ENCODE data around the gene IRF6. TPM values are rescaled to one million over a fixed set of nuclear protein-coding genes. Genes with fewer than 3 reads are reported as not detected.

IRF6 gene
- total RNA-seq, 1 donor from 2014 or later = 43.3 TPM

- intact Hi-C loops (cut with micrococcal nuclease) = no loop called here
- peak overlapping the region; percentile 76 for H3K27ac ChIP-seq (replicated peaks)
Measured at GRCh38 chr1:209807509-209807908, 1.6 kb upstream of the IRF6 start.

GRCh38 chr1:209805341-209805781, 581 bp downstream of the IRF6 start:
- H3K27ac ChIP-seq (replicated peaks) = peak overlapping the region; percentile 61
- DNase-seq = no peak
- H3K27me3 ChIP-seq (ENCODE audit: low read depth) = no peaks in the 10 kb centered on the region
- H3K36me3 ChIP-seq = no peaks in the 10 kb centered on the region
- peaks cover 57% of the 10 kb centered on the region for H3K4me1 ChIP-seq
- peak overlapping the region; percentile 59 for H3K4me3 ChIP-seq
- no peaks in the 10 kb centered on the region for H3K9me3 ChIP-seq (replicated peaks)
- intact Hi-C loops (cut with micrococcal nuclease) = no loop called here
- TF ChIP-seq CTCF (IDR thresholded peaks at IDR 0.05; ENCODE audit: borderline replicate concordance) = no peak

More at GRCh38 chr1:209807509-209807908, 1.6 kb upstream of the IRF6 start:
- H3K27me3 ChIP-seq (ENCODE audit: low read depth) = no peaks in the 10 kb centered on the region
- no peaks in the 10 kb centered on the region for H3K36me3 ChIP-seq
- peaks cover 35% of the 10 kb centered on the region for H3K4me1 ChIP-seq
- no peak for TF ChIP-seq CTCF (IDR thresholded peaks at IDR 0.05; ENCODE audit: borderline replicate concordance)
- H3K4me3 ChIP-seq = no peak overlapping the region
- no peak for DNase-seq
- no peaks in the 10 kb centered on the region for H3K9me3 ChIP-seq (replicated peaks)

- intact Hi-C loops (cut with micrococcal nuclease) = no loop called here
- no peak for TF ChIP-seq CTCF (IDR thresholded peaks at IDR 0.05; ENCODE audit: borderline replicate concordance)
- Histone ChIP-seq H3K27me3 (ENCODE audit: low read depth) (no peaks in the 10 kb centered on the region), H3K9me3 (replicated peaks) (no peaks in the 10 kb centered on the region), H3K4me1 (peaks cover 54% of the 10 kb centered on the region), H3K36me3 (no peaks in the 10 kb centered on the region), H3K4me3 (no peak overlapping the region), H3K27ac (replicated peaks) (no peak overlapping the region)
- no peak for DNase-seq
Measured at GRCh38 chr1:209803568-209803967, 2.4 kb downstream of the IRF6 start.

GRCh38 chr1:209802780-209803152, 3.2 kb downstream of the IRF6 start:
- H3K36me3 ChIP-seq = no peaks in the 10 kb centered on the region
- intact Hi-C loops (cut with micrococcal nuclease) = no loop called here
- H3K27me3 ChIP-seq (ENCODE audit: low read depth) = no peaks in the 10 kb centered on the region
- H3K9me3 ChIP-seq (replicated peaks) = no peaks in the 10 kb centered on the region
- H3K27ac ChIP-seq (replicated peaks) = peak overlapping the region; percentile 88
- TF ChIP-seq CTCF (IDR thresholded peaks at IDR 0.05; ENCODE audit: borderline replicate concordance) = no peak
- H3K4me3 ChIP-seq = no peak overlapping the region
- peaks cover 46% of the 10 kb centered on the region for H3K4me1 ChIP-seq
- no peak for DNase-seq

- H3K4me3 ChIP-seq = peak overlapping the region; percentile 63
- peak overlapping the region; percentile 88 for H3K27ac ChIP-seq (replicated peaks)
Measured at GRCh38 chr1:209802117-209802779, 3.7 kb downstream of the IRF6 start.

More at GRCh38 chr1:209802117-209802779, 3.7 kb downstream of the IRF6 start:
- Histone ChIP-seq H3K27me3 (ENCODE audit: low read depth) (no peaks in the 10 kb centered on the region), H3K36me3 (no peaks in the 10 kb centered on the region), H3K9me3 (replicated peaks) (no peaks in the 10 kb centered on the region), H3K4me1 (peaks cover 45% of the 10 kb centered on the region)
- intact Hi-C loops (cut with micrococcal nuclease) = no loop called here
- TF ChIP-seq CTCF (IDR thresholded peaks at IDR 0.05; ENCODE audit: borderline replicate concordance) = no peak
- no peak for DNase-seq
